Activated T-helper 17 cell treated with anti-CD3 and anti-CD28 coated beads, Interleukin-2, amount 50 U/mL, for 72 hours (primary cell): ENCODE results near the gene PAPPA2. TPM values are rescaled to one million over a fixed set of nuclear protein-coding genes. Genes with fewer than 3 reads are reported as not detected.

ENCODE experiments used
- ATAC-seq: fragments of 150-1000 bp; cut with Tn5 transposase; replicated peaks from 2 replicates; pipeline ENCODE4 v1.10.0; 2021; ENCODE audit warnings: mild to moderate bottlenecking, moderate library complexity
- H3K27ac Mint-ChIP-seq: one replicate; pipeline ENCODE4 v1.8.0; 2022; ENCODE audit warnings: mixed read lengths
- H3K27me3 Mint-ChIP-seq: one replicate; pipeline ENCODE4 v1.8.0; 2022; ENCODE audit warnings: mixed read lengths
- H3K36me3 Mint-ChIP-seq: one replicate; pipeline ENCODE4 v1.8.0; 2022; ENCODE audit warnings: low read depth, mild to moderate bottlenecking, mixed read lengths
- H3K4me1 Mint-ChIP-seq: one replicate; pipeline ENCODE4 v1.8.0; 2022; ENCODE audit warnings: mixed read lengths
- H3K4me3 Mint-ChIP-seq: one replicate; pipeline ENCODE4 v1.8.0; 2022; ENCODE audit warnings: mild to moderate bottlenecking, mixed read lengths
- H3K9me3 Mint-ChIP-seq: one replicate; pipeline ENCODE4 v1.8.0; 2022; ENCODE audit warnings: mixed read lengths
- total RNA-seq, 2 donors: library from RNA; stranded (reverse); gene quantifications; one replicate each; pipeline ENCODE4 v1.2.3, GENCODE V29; 2022

PAPPA2 gene
- total RNA-seq, 2 donors from 2014 or later, result 0.17 to 0.19 TPM

DNA sequence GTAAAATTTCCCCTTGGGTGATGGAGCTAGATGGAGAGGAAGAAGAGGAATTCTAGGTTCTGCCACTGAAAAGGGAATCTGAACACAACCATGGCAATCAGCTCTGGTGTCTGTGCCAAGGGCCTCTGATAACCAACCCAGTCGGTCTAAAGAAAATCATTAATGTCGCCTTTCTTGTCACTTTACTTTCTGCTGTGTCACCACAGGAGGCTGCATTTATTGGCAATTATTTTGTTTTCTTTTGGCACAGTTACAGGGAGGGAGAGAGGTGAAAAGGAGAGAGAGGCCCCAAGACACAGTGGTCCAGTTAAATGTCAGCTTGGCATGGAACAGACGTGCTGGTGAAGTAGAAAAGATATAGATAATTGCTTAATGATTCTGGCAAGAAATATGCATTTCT is 414.6 kb downstream of the PAPPA2 start:
- H3K4me1 Mint-ChIP-seq, result no peaks in the 10 kb centered on the region
- no peak overlapping the region for H3K27ac Mint-ChIP-seq
- peaks cover 3% of the 10 kb centered on the region for H3K27me3 Mint-ChIP-seq
- no peaks in the 10 kb centered on the region for H3K36me3 Mint-ChIP-seq
- peaks cover 4% of the 10 kb centered on the region for H3K9me3 Mint-ChIP-seq
- H3K4me3 Mint-ChIP-seq, result no peak overlapping the region
- no peak for ATAC-seq

DNA sequence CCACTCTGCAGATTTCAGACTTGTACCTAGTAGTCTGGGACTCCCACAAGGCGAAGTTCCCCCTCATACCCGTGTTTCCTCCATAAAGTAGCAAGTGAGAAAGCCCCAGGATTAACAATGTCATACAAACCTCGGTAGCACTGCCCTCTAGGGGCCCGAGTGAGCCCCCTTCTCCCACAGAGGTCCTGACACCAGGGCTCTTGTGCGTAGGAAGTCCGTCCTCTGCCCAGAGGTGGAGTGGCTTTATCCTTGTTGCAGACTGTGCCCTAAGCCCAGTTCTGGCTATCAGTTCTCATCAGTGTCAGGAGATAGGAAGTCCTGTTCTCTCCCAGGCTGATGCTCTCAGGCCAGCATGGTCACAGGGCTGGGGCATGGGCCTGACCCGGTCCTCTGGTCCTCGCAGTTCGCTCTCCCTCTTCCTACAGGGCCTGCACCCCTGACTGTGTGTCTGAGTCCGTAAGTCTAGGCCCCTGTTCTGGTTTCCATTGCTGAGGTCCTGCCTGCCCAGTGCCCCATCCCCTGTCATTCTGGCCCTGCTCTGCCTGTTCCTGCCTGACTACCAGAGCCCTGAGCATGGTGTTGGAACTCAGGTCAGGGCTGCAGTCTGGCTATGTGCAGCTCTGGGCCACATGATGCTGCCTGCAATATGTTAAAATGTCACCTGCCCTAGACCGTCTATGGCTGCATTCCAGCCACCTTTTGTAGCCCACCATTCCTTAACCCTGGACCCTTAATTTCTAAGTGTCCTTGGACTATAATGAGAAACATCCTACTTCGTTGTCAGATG is 416.0 kb downstream of the PAPPA2 start:
- H3K36me3 Mint-ChIP-seq, result no peaks in the 10 kb centered on the region
- ATAC-seq, result no peak
- H3K4me3 Mint-ChIP-seq, result no peak overlapping the region
- no peaks in the 10 kb centered on the region for H3K4me1 Mint-ChIP-seq
- no peaks in the 10 kb centered on the region for H3K27me3 Mint-ChIP-seq
- H3K27ac Mint-ChIP-seq, result no peak overlapping the region
- H3K9me3 Mint-ChIP-seq, result no peaks in the 10 kb centered on the region

DNA sequence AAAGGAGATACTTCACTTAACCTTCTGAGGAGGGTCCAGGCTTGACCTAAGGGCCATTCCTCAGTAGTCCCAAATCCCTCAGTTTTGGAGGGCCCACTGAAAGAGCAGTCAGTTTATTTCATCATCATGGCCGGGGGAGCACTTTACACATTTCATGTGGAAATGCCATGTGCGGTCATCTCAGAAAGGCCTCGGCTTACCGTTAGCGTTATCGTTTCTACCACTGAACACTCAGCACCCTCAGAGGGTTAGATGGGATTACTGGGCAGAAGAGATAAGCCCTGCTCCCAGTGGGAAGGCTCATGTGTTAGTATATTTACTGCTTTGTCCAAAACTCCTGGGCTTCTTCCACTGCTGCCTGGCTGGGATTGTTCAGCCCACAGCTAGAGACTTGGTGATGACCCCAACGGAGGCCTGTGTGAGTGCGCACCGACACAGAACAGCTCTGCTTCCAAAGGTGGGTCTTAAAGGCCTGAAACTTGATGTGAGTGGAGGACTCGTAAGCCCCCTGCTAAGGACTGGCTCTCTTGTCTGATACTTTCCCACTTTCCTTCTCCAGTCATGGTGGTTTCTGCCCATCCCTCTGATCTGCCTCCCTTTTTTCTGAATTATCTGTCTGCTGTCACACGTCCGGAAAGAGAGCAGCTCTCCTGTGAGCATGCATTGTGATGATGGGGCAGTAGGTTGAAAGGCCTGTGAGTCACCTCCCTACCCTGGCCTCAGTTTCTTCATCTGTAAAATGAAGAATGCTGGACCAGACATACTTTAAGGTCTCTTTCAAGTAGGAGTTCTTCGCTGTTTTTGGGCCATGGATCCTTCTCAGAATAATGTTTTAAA is 417.0 kb downstream of the PAPPA2 start:
- H3K4me3 Mint-ChIP-seq, result no peak overlapping the region
- no peak overlapping the region for H3K27ac Mint-ChIP-seq
- peaks cover under 1% of the 10 kb centered on the region for H3K27me3 Mint-ChIP-seq
- H3K4me1 Mint-ChIP-seq, result no peaks in the 10 kb centered on the region
- no peak for ATAC-seq
- H3K36me3 Mint-ChIP-seq, result no peaks in the 10 kb centered on the region
- no peaks in the 10 kb centered on the region for H3K9me3 Mint-ChIP-seq

DNA sequence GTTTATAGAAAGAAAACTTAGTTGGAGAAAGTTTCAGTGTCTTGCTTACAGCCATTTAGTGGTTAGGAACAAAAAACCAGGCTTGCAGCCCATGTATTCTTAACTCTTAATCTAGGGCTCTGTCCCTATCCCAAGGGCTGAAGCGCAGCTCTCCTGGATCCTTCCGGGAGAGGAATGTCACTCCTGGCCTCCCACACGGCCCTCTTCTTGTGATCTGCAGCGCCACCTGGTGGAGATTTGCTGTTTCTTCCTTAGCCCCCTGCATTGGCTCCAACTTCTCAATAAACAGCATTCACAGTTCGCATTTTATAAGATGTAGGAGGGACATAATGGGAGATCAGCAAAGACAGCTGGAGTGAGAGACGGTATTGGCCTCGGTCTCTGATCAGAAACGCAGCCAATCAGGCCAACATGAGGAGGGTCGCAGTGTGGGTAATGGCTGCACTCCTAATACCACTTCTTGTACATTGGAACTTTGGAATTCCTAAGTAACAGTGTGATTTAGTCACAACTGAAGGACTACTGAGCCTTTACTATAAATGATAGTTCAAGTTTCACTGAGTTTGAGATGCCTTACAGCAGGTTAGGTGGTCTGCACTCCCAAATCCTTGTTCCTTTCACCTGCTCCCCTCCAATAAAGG is 418.1 kb downstream of the PAPPA2 start:
- no peak for ATAC-seq

DNA sequence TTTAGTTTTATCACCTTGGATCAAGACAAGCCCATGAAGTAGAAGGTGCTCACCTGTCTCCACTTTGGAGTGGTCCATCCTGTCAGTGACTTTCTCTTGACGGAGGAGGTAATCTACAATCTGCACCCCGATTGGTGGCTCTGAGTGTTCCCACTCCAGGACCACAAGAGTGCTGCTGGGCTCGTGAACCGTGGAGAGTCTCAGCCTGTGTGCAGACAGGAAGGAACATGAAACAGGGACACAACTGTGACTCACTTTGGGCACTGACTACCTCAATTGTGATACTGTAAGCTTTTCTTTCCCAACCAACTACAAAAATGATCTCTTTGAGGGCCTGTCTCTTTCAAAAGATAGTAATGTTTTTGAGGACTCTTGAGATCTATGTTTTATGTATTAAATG is 421.3 kb downstream of the PAPPA2 start:
- no peaks in the 10 kb centered on the region for H3K4me1 Mint-ChIP-seq

More for the DNA sequence above, 418.1 kb downstream of the PAPPA2 start:
- H3K9me3 Mint-ChIP-seq, result no peaks in the 10 kb centered on the region
- H3K4me1 Mint-ChIP-seq, result no peaks in the 10 kb centered on the region
- H3K4me3 Mint-ChIP-seq, result no peak overlapping the region
- peaks cover 5% of the 10 kb centered on the region for H3K27me3 Mint-ChIP-seq
- no peaks in the 10 kb centered on the region for H3K36me3 Mint-ChIP-seq
- no peak overlapping the region for H3K27ac Mint-ChIP-seq

DNA sequence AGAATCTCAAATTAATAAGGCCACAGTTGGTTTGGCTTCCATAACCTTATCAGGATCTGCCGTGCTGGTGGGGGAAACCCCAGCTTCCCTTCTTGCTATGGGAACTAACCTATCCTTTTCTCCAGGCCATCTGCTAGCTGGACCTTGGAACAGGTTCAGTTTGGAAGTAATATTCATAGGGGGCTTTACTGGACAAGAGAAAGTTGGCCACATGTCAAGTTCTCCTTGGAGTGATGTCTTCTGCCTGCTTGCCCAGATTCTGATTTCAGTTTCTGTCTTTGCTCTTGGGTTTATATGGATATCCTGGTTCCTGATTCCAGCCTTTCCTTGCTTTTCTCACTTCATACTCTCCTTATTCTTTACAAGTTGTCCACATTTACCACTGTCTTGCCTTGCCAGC is 421.9 kb downstream of the PAPPA2 start:
- Mint-ChIP-seq H3K4me1 (no peaks in the 10 kb centered on the region), H3K9me3 (peaks cover 3% of the 10 kb centered on the region), H3K36me3 (no peaks in the 10 kb centered on the region), H3K27me3 (peaks cover 11% of the 10 kb centered on the region), H3K27ac (no peak overlapping the region), H3K4me3 (no peak overlapping the region)
- no peak for ATAC-seq

More for the DNA sequence above, 421.3 kb downstream of the PAPPA2 start:
- no peak overlapping the region for H3K27ac Mint-ChIP-seq
- H3K27me3 Mint-ChIP-seq, result peaks cover 11% of the 10 kb centered on the region
- no peaks in the 10 kb centered on the region for H3K36me3 Mint-ChIP-seq
- no peak overlapping the region for H3K4me3 Mint-ChIP-seq
- peaks cover 3% of the 10 kb centered on the region for H3K9me3 Mint-ChIP-seq
- ATAC-seq, result no peak

DNA sequence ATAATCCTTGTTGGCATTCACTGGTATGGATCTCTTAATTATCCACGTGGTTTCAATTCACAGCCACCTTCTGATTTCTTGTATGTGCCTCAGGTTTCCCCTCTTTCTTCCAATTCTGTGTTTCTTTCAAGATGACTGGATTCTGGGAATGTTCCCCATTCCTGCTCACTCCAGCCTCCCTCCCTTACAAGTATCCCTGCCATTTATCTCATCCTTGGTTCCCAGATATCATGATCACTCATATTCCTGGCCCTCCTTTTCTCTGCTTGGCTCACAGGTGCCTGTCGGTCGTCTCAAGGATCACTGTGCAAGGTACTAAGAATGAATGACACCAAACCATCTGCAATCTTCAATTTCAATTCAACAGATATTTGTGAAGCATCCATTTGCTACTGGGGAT is 422.4 kb downstream of the PAPPA2 start:
- H3K9me3 Mint-ChIP-seq, result peaks cover 3% of the 10 kb centered on the region

DNA sequence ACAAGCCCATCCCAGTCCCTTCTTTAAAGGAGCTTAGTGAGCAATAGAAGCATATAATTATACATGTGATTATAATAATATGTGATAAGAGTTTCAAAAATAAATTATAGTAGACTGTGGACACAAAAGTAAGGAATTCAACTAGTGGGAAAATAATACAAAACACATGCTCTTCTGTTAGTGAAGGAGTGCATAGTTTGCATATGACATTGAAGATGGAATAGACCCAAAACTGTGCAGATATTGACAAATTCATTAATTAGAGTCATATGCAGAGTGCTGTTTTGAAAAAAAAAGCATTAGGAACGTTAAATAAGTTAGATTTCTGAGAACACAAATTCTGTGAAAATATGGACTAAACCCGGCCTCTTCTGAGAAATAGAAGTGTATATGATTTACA is 422.8 kb downstream of the PAPPA2 start:
- no peaks in the 10 kb centered on the region for H3K36me3 Mint-ChIP-seq
- no peak for ATAC-seq
- H3K4me3 Mint-ChIP-seq, result no peak overlapping the region
- no peaks in the 10 kb centered on the region for H3K4me1 Mint-ChIP-seq
- H3K27ac Mint-ChIP-seq, result no peak overlapping the region
- peaks cover 11% of the 10 kb centered on the region for H3K27me3 Mint-ChIP-seq
- peaks cover 3% of the 10 kb centered on the region for H3K9me3 Mint-ChIP-seq

More for the DNA sequence above, 422.4 kb downstream of the PAPPA2 start:
- Mint-ChIP-seq H3K27ac (no peak overlapping the region), H3K27me3 (peaks cover 11% of the 10 kb centered on the region), H3K4me1 (no peaks in the 10 kb centered on the region), H3K4me3 (no peak overlapping the region), H3K36me3 (no peaks in the 10 kb centered on the region)
- no peak for ATAC-seq

DNA sequence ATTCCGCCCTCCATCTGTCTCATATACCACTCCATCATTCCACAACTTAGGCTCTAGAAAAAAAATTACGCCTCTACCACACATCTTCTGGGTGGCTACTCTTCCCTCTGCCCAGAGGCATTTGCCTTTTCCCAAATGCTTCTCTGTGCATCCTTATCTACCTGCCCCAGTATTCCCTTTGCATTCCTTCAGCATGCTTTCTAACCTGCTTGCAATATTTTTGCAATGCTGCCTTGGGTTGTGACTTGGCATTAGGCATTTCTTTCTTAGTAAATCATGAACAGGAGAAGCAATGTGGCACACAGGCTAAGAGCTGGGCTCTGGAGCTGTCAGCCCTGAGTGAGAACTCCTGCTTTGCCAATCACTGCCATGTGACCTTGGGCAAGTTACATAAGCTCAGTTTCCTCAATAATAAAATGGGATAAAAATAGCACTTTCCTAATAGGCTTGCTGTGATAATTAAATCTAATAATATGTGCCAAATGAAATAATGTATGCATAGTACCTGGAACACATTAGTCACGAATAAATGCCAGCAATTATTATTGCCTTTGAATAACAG is 425.6 kb downstream of the PAPPA2 start:
- Mint-ChIP-seq H3K36me3 (no peaks in the 10 kb centered on the region), H3K27ac (no peak overlapping the region), H3K4me3 (no peak overlapping the region), H3K4me1 (no peaks in the 10 kb centered on the region), H3K9me3 (peaks cover 3% of the 10 kb centered on the region), H3K27me3 (peaks cover 11% of the 10 kb centered on the region)
- ATAC-seq, result no peak

DNA sequence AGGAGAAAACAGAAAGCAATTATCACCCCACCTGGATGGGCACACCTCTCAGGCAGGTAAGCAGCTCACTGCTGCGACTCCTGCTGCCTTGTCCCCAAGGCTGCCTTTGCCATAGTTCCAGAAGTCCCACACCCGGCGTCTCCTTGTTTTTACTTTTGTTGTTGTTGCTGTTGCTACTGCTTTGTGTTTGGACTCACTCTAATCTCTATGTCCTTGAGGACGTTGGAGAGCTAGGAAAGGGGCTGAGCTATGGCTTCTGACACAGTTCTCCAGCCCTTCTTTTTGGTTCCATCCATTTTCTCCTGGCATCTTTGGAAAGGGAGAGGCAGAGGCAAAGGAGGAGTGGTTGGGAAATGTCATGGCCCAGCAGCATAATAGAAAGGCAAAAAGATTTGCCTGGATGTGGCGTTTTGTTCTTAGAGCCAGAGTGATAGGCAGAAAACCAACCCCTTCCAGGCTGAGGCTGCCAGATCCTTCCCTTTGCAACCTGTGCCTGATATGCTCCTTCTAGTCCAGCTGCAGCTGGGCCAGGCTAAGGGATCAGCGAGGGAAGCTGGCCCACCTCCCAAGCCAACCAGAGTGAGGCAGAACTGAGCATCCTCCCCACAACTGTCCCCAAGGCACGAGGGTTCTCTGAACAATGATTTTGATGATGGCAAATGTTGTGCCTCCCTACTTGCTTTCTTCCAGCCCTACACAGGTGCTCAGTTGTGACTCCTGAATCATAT is 430.8 kb downstream of the PAPPA2 start:
- Mint-ChIP-seq H3K4me3 (no peak overlapping the region), H3K9me3 (no peaks in the 10 kb centered on the region), H3K4me1 (peaks cover 5% of the 10 kb centered on the region), H3K27ac (no peak overlapping the region), H3K27me3 (peaks cover 4% of the 10 kb centered on the region), H3K36me3 (no peaks in the 10 kb centered on the region)
- no peak for ATAC-seq

DNA sequence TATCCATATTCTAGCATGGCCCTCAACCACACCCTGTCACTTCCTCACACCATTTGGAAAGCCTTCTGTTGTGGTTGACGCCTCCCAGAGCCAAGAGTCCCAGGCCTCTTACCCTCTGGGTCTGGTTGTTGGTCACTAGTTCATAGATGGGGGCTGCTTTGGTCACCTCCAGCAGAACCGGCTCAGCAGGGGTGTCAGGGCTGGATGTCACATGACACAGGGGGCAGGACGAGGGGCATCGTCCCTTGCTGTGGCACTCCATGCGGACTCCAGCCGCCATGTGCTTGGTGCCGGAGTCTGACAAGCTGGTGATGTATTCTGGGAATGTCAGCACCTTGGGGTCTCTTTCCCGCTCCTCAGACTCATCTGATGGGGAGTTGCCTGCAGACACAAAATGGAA is 431.5 kb downstream of the PAPPA2 start:
- Mint-ChIP-seq H3K27ac (no peak overlapping the region), H3K4me3 (no peak overlapping the region), H3K36me3 (no peaks in the 10 kb centered on the region), H3K4me1 (peaks cover 5% of the 10 kb centered on the region), H3K9me3 (no peaks in the 10 kb centered on the region), H3K27me3 (peaks cover 4% of the 10 kb centered on the region)
- ATAC-seq, result no peak
